C4-2B (cell line): ENCODE measurements around the gene LRRC25.

Source experiments
- ZFX ChIP-seq: fragments of 450-650 bp; IDR thresholded peaks from 2 replicates; pipeline ENCODE4 v1.6.1; 2017
- TF ChIP-seq, protein P1 (sequence below): fragments of 450-650 bp; conservative IDR thresholded peaks from 2 replicates; pipeline ENCODE4 v1.5.1; 2017; ENCODE audit warnings: mild to moderate bottlenecking

DNA sequence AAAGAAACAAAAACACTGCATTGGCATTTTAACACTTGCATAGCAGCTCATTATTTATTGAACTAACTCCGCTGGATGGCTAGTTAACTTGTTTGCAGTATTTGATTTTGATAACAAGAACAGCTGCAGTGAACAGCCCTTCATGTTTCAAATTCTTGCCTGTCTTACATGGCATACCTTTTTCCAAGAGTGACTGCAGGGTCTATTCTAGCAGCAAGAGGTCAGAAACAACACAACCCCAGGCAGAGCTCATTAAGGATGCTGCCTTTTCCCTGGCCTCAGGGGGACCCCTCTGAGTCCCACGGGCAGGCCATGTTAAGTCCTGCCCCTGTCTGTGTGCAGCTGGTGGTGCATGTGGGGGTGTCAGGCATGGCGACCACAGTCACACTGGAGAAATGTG lies 40.4 kb downstream of the LRRC25 start:
- TF ChIP-seq, protein P1, sequence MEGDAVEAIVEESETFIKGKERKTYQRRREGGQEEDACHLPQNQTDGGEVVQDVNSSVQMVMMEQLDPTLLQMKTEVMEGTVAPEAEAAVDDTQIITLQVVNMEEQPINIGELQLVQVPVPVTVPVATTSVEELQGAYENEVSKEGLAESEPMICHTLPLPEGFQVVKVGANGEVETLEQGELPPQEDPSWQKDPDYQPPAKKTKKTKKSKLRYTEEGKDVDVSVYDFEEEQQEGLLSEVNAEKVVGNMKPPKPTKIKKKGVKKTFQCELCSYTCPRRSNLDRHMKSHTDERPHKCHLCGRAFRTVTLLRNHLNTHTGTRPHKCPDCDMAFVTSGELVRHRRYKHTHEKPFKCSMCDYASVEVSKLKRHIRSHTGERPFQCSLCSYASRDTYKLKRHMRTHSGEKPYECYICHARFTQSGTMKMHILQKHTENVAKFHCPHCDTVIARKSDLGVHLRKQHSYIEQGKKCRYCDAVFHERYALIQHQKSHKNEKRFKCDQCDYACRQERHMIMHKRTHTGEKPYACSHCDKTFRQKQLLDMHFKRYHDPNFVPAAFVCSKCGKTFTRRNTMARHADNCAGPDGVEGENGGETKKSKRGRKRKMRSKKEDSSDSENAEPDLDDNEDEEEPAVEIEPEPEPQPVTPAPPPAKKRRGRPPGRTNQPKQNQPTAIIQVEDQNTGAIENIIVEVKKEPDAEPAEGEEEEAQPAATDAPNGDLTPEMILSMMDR, result no peak
- no peak for TF ChIP-seq ZFX
